ENCODE measurements around the gene KDF1. TPM values are rescaled to one million over a fixed set of nuclear protein-coding genes. Genes with fewer than 3 reads are reported as not detected.

KDF1 gene
- total RNA-seq, 4 donors from 2014 or later, result not detected

DNA sequence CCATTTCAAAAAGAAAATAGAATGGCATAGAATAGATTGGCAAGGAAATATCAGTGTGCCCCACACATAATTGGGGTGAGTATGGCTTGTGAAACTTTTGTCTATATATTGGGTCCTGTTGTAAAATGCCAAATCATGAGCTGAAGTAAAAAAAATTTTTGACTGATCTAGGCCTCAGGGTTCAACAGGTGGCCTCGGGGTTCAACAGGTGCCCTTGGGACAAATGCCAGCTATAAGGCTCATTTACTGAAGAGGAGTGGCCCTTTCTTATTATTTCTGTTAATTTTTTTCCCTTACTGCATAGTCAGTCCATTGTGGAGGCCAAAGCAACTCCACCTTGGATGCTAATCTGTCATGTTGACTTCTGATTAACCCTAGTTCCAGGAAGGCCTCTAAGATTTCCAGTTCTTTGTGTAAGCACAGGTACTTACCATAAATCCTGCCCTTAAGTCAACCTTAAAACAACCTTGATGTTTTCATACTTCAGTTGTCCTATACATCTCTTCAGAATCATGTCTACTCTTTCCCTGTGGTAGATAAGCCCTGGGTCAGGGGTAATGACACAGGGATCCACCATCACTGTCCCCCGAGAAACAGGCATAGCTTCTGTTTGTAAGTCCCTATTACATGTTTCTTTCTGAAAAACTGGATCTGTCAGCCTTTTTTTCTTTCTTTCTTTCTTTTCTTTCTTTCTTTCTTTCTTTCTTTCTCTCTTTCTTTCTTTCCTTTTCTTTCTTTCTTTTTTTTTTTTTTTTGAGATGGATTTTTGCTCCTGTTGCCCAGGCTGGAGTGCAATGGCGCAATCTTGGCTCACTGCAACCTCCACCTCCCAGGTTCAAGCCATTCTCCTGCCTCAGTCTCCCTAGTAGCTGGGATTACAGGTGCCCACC is 16.6 kb upstream of the KDF1 start:
- TF ChIP-seq, protein P1, sequence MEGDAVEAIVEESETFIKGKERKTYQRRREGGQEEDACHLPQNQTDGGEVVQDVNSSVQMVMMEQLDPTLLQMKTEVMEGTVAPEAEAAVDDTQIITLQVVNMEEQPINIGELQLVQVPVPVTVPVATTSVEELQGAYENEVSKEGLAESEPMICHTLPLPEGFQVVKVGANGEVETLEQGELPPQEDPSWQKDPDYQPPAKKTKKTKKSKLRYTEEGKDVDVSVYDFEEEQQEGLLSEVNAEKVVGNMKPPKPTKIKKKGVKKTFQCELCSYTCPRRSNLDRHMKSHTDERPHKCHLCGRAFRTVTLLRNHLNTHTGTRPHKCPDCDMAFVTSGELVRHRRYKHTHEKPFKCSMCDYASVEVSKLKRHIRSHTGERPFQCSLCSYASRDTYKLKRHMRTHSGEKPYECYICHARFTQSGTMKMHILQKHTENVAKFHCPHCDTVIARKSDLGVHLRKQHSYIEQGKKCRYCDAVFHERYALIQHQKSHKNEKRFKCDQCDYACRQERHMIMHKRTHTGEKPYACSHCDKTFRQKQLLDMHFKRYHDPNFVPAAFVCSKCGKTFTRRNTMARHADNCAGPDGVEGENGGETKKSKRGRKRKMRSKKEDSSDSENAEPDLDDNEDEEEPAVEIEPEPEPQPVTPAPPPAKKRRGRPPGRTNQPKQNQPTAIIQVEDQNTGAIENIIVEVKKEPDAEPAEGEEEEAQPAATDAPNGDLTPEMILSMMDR (IDR thresholded peaks at IDR 0.05; ENCODE audit: low read depth), result no peak

DNA sequence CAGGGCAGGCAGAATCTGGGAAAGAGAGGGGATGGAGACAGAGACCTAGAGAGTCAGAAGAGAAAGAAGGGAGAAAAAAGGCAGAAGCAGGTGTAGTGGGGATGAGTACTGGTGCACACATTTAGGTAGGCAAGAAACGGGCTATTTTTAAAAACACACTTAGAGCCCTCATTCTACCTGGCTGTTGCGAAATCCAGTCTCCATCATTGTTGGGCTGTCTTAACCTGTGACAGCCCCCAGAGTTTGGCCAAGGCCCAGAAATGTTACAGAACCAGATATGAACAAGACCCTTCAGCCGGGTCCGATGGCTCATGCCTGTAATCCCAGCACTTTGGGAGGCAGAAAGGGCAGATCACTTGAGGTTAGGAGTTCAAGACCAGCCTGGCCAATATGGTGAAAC is 12.6 kb upstream of the KDF1 start:
- TF ChIP-seq, protein P1 (IDR thresholded peaks at IDR 0.05; ENCODE audit: low read depth), result no peak

DNA sequence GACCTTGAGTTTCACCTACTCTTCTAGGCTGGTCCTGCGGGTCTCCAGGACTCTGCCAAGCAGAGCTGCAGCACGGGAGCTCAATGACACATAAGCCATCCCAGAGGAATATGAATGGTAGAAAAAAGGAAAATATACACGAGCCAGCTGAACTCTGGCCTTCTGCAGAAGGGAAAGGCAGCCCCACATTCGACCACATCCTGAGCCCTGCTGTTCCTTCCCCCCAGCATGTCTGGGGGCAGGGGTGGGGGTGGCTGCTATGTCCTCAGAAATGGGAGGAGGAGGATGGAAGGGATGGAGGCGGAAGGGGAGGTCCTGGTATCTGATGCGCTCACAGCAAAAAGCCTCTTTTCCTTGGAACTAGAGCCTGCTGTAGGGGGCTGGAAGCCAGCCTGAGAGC is 12.1 kb upstream of the KDF1 start:
- TF ChIP-seq, protein P1 (IDR thresholded peaks at IDR 0.05; ENCODE audit: low read depth), result no peak

DNA sequence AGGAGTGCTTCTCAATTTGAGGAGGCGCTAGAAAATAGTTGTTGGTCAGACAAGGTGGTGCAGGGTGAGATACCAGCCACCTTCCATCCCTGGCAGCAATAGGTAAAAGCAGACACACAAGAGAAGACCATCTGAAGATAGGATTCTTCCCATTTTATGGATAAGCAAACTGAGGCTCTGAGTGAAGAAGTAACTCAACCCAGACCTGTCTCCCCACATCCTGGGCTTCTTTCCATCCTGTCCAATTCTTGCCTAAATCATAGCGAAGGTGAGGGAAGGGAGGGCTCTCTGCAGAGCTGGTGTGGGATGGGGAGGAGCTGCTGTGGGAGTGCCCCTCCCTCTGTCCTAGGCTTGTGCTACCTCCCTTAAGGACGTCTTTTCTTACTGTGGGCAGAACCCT is 11.3 kb upstream of the KDF1 start:
- TF ChIP-seq, protein P1 (IDR thresholded peaks at IDR 0.05; ENCODE audit: low read depth), result no peak

DNA sequence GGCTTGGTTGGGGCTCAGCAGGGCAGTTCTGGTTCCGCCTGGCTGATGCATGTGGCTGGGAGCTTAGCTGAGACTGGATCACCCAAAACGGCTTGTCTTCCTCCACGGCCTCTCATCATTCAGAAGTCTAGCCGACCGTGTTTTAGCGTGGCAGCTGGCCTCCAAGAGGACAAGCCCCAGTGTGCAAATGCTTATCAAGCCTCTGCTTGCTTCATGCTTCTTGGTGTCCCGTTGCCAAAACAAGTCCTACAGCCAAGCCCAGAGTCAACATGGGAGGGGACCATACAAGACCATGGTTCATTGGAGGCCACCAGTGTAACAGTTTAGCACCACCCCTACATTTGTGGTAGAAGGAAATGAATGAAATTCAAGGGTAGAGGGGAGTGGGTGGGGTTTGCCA is 10.5 kb upstream of the KDF1 start:
- TF ChIP-seq, protein P1 (IDR thresholded peaks at IDR 0.05; ENCODE audit: low read depth), result no peak

DNA sequence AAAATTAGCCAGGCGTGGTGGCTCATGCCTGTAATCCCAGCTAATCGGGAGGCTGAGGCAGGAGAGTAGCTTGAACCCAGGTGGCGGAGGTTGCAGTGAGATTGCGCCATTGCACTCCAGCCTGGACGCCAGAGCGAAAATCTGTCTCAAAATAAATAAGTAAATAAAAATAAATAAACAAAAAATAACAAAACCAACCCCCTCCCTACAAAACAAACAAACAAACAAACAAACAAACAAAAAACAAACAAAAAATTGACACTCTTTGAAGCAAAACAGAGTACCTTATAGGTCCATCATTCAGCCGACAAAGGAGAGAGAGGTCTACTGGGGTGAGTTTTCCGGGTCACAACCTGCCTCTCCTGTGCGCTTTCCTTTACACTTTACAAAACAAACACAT is 5.4 kb upstream of the KDF1 start:
- TF ChIP-seq, protein P1 (IDR thresholded peaks at IDR 0.05; ENCODE audit: low read depth), result no peak

DNA sequence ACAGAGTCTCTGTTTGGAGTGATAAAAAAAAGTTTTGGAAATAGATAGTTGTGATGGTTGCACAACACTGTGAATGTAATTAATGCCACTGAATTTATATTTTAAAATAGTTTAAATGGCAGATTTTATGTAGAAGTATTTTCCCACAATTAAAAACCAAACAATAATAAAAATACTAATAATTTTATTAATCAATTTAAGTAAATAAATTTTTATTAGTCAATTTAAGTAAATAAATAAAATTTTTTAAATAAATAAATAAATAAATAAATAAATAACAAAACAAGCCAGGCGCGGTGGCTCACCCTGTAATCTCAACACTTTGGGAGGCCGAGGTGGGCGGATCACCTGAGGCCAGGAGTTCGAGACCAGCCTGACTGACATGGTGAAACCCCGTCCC is 4.9 kb upstream of the KDF1 start:
- TF ChIP-seq, protein P1 (IDR thresholded peaks at IDR 0.05; ENCODE audit: low read depth), result no peak
